ENCODE results near the gene EHMT1. TPM values are rescaled to one million over a fixed set of nuclear protein-coding genes. Genes with fewer than 3 reads are reported as not detected.

Gene EHMT1
- polyA plus RNA-seq, 2 of the 4 experiments (the other 2 are of a cell fraction) = 41.3 to 48.0 TPM

- FAIRE-seq (no peak), ATAC-seq (peak; percentile 34 to 38; a peak in 2 of 6 replicates), DNase-seq (ENCODE audit: low read depth in 1 of 2, low spot score in 1 of 2) (no peak)
- H3K9me3 ChIP-seq = peaks cover 16% of the 10 kb centered on the region
- ChIA-PET CTCF (interaction anchor here (3.6 kb wide), 1 partner anchor 10 kb away, joined by 16 read pairs; no protein-coding TSS in a partner anchor), POLR2A (no interaction called here)
- H3K4me2 ChIP-seq = no peak overlapping the region
- no peak for TF ChIP-seq HOXA7 (CRISPR knock-in tag; IDR thresholded peaks at IDR 0.05)
- no peak for TF ChIP-seq HOXB5 (CRISPR knock-in tag; IDR thresholded peaks at IDR 0.05)
- TF ChIP-seq USF2 (IDR thresholded peaks at IDR 0.05) = no peak
- no peak for TF ChIP-seq ZNF302 (CRISPR knock-in tag; IDR thresholded peaks at IDR 0.05)
- TF ChIP-seq BCL3 (IDR thresholded peaks at IDR 0.05) = no peak
- TF ChIP-seq EP300 (IDR thresholded peaks at IDR 0.05) = no peak
- TF ChIP-seq, protein P1, sequence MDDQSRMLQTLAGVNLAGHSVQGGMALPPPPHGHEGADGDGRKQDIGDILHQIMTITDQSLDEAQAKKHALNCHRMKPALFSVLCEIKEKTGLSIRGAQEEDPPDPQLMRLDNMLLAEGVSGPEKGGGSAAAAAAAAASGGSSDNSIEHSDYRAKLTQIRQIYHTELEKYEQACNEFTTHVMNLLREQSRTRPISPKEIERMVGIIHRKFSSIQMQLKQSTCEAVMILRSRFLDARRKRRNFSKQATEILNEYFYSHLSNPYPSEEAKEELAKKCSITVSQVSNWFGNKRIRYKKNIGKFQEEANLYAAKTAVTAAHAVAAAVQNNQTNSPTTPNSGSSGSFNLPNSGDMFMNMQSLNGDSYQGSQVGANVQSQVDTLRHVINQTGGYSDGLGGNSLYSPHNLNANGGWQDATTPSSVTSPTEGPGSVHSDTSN (IDR thresholded peaks at IDR 0.05) = no peak
- TF ChIP-seq RCOR1 (IDR thresholded peaks at IDR 0.05; ENCODE audit: low read depth, low read length) = no peak
- no peaks in the 10 kb centered on the region for H3K4me1 ChIP-seq
- peak overlapping the region in 1 of 2 experiments; percentile 39; a peak in 1 of 6 replicates for H3K27ac ChIP-seq
- no peak overlapping the region for H3K4me3 ChIP-seq
- WGBS (ENCODE audit: missing lambda C conversion rate) = 95% methylated on average over 8 of the region's 8 CpGs
These were observed 86.6 kb downstream of the EHMT1 start for GRCh38 chr9:137705443-137705863.

GRCh38 chr9:137705906-137706305 lies 87.1 kb downstream of the EHMT1 start:
- ChIA-PET CTCF (interaction anchor here (3.6 kb wide), 1 partner anchor 10 kb away, joined by 16 read pairs; no protein-coding TSS in a partner anchor), POLR2A (no interaction called here)
- H3K4me2 ChIP-seq = no peak overlapping the region
- no peak for DNase-seq (ENCODE audit: low read depth in 1 of 2, low spot score in 1 of 2)
- ATAC-seq = peak in 1 of 2 experiments; percentile 46; a peak in 3 of 6 replicates
- peaks cover 16% of the 10 kb centered on the region for H3K9me3 ChIP-seq
- TF ChIP-seq MYC (IDR thresholded peaks at IDR 0.05; ENCODE audit: borderline replicate concordance, low read length) (no peak), E2F6 (IDR thresholded peaks at IDR 0.05; ENCODE audit: borderline replicate concordance, low read depth) (no peak), RARB (CRISPR knock-in tag; IDR thresholded peaks at IDR 0.05) (no peak), CHD2 (IDR thresholded peaks at IDR 0.05; ENCODE audit: low read length, partially characterized antibody) (no peak), HOXA7 (CRISPR knock-in tag; IDR thresholded peaks at IDR 0.05) (no peak), HDAC2 (IDR thresholded peaks at IDR 0.05) (no peak), BHLHE40 (IDR thresholded peaks at IDR 0.05; ENCODE audit: low read depth, low read length) (no peak), KDM1A (IDR thresholded peaks at IDR 0.05; ENCODE audit: low read depth) (no peak), ZC3H11A (IDR thresholded peaks at IDR 0.05) (no peak)
- WGBS (ENCODE audit: missing lambda C conversion rate) = 87% methylated on average over 6 of the region's 10 CpGs
- no peak overlapping the region for H3K4me3 ChIP-seq
- H3K4me1 ChIP-seq = no peaks in the 10 kb centered on the region
- peak overlapping the region in 1 of 2 experiments; percentile 39; a peak in 1 of 6 replicates for H3K27ac ChIP-seq
- no peak for FAIRE-seq

- Histone ChIP-seq H3K9me3 (peaks cover 9% of the 10 kb centered on the region), H3K27ac (no peak overlapping the region), H3K4me2 (no peak overlapping the region), H3K4me1 (no peaks in the 10 kb centered on the region), H3K4me3 (no peak overlapping the region)
- 84% methylated on average over 5 of the region's 6 CpGs for WGBS (ENCODE audit: missing lambda C conversion rate)
- TF ChIP-seq ZSCAN20 (CRISPR knock-in tag; IDR thresholded peaks at IDR 0.05) = no peak
- TF ChIP-seq MYC (IDR thresholded peaks at IDR 0.05; ENCODE audit: borderline replicate concordance, low read length) = no peak
- no peak for TF ChIP-seq JUN (IDR thresholded peaks at IDR 0.05)
- TF ChIP-seq EP300 (IDR thresholded peaks at IDR 0.05) = no peak
- no peak for TF ChIP-seq BCL3 (IDR thresholded peaks at IDR 0.05)
- no peak for TF ChIP-seq HOXB5 (CRISPR knock-in tag; IDR thresholded peaks at IDR 0.05)
- no peak for TF ChIP-seq RFX5 (IDR thresholded peaks at IDR 0.05)
- ChIA-PET CTCF (interaction anchor here (1.0 to 3.8 kb wide), 3 partner anchors 11 to 34 kb away, joined by 6 to 18 read pairs (median 16); no protein-coding TSS in a partner anchor), POLR2A (no interaction called here)
- FAIRE-seq = no peak
- DNase-seq (ENCODE audit: low read depth in 1 of 2, low spot score in 1 of 2) = no peak
- no peak for ATAC-seq
These were observed 88.6 kb downstream of the EHMT1 start for GRCh38 chr9:137707361-137707760.

All from A549 (cell line).